IPS-11a (cell line): Measurements from ENCODE around the gene GINS2.
A peak's percentile ranks its signal among the peaks of the same experiment; 100 is the strongest.

Experiments
- H3K4me3 ChIP-seq: one replicate; pipeline ENCODE4 v1.5.1; 2013; ENCODE audit warnings: low read depth, low read length, control low read depth

The GINS2 gene

DNA sequence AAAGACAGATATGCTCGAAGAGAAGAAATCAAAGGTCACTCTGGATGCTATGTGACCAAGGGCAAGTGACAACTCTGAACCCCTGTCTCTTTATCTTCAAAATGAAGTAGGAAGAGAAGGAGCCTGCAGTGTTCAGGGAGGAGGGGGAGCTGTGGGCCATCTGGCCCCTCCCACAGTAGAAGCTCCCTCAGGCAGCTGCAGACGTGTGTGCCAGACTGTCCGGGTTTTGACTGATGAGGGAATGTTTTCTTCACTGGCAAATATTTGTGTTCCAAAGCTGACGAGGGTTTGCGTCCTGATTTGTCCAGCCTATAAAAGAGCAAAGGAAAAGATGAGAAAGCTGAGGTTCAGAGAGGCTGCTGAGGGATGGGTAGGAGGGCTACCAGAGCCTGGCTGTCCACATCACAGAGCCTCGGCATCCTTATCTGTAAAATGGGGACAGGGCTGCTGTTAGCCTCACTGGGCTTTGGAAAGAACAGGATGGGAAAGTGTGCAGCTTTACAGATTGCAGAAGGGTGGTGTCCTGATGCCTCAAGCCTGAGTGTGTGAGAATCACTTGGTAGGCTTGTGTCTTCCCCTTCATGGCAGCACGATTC, 1.8 kb upstream of the GINS2 start:
- no peak overlapping the region for H3K4me3 ChIP-seq

DNA sequence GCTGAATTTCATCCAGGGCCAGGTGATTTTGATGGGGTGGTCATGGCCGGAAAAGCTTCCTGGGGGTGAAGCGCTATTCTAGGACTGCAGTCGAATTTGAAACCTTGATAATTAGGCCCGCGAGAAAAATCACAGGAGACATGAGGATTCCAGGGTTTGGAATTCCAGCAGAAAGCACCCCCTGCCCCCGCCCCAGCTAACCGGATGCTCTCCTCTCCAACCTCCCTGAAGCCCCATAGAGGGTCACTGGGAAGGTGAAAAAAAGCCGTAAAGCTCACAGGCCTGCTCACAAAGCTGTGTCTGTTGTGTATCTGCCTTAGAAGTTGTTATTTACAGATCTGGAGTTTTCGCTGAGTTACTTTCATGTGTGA, 1.2 kb upstream of the GINS2 start:
- no peak overlapping the region for H3K4me3 ChIP-seq

DNA sequence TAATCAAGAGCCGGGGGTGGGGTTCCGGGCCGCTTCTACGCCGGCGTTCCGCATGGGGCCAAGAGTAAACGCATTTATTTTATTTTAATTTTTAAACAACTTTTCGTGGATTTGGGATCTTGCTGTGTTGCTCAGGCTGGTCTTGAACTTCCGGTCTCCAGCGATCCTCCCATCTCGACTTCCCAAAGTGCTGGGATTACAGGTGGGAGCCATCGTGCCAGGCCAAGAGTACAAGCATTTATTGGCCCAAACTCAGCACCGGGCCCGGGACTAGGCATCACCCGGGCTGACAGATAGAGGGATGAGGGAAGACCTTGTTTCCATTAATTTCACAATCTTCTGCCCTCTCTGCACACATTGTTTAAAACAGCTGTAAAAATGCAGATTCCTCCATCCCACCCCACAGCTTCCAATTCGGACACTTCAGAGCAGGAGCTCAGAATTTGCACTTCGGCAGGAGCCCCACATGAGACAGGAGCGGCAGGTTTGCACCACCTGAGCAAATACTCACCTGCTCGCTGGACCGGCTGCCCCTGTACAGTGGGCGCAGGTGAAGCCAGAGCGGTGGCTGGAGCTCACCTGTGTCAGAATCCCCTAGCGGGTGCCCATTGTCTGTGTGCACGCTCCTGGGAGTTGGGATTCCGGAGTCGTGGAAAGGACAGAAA, 663 bp upstream of the GINS2 start:
- H3K4me3 ChIP-seq = peak overlapping the region; percentile 6

DNA sequence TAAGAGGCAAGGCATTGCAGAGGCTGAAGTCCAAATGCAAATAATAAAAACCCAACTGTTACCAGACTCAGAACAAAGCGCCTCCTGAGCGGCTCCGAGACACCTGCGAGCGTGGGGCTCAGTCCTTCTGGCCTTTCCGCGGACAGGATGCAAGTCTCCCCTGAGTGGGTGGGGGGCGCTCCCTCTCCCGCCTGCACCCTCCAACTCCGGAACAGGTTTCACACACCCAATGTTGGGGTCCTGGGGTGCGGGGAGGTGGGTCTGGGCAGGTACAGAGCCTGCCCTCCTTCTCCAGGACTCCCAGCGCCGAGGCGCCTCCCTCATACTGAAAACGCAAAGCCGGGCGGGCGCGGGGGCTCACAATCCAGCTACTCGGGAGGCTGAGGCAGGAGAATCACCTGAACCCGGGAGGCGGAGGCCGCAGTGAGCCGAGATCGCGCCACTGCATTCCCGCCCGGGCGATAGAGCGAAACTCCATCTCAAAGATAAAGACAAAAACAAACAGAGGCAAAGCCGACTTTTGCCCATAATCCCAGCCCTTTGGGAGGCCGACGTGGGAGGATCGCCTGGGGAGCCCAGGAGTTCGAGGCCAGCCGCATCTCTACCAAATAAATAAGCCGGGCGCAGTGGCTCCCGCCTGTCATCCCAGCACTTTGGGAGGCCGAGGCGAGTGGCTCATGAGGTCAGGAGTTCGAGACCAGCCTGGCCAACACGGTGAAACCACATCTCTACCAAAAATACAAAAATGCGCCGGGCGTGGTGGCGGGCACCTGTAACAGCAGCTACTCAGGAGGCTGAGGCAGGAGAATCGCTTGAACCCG, 893 bp downstream of the GINS2 start:
- H3K4me3 ChIP-seq = peak overlapping the region; percentile 50

DNA sequence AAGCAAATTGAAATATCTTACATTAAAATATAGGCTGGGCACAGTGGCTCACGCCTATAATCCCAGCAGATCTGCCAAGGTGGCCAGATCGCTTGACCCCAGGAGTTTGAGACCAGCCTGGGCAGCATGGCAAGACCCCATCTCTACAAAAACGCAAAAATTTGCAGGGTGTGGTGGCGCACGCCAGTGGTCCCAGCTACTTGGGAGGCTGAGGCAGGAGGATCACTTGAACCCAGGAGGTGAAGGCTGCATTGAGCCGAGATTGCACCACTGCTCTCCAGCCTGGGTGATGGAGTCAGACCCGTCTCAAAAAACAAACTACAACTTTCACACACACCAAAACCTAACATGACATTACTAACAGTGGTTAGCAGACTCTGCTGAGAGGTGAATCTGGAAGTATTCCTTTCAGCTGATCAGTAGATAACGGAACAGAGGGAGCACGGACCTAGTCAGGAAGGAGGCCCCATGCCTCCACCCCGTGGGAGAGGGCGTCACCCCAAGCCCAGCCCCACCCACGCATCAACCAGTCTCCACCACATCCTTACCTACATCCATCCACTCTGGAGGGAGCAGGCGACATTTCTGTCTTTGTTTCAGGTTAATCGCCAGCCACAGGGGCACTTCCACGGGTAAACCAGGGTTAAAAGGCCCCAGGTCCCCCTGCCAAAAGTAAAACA, 1.7 kb downstream of the GINS2 start:
- H3K4me3 ChIP-seq = no peak overlapping the region

DNA sequence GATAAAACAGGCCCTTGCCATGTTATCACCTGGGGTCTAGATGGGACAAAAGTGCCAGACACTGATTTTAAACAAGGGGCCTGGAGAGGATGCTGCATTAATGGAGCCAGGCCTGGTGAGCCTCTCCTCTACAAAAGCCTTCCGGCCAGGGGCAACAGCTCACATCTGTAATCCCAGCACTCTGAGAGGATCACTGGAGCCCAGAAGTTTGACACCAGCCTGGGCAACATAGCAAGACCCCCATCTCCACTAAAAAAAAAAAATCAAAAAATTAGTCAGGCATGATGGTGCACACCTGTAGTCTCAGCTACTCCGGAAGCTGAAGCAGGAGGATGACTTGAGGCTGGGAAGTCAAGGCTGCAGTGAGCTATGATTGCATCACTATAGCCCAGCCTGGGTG, 3.5 kb downstream of the GINS2 start:
- no peak overlapping the region for H3K4me3 ChIP-seq

DNA sequence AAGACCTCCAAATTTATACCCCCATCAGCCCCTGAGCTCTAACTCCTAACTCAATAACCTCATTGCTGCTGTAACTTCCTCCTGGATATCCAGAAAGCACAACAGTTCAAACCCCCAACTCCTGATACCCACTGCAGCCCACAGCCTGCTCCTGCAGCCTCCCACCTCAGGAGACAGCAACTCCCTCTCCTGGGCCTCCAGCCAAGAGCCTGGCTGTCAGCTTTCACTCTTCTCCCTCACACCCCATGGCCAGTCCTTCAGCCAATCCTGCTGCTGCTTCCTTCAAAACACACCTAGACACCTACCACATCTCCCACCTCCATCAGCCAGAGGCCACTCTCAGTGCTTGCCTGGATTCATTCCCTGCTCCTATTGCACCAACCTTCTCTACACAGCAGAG, 5.4 kb downstream of the GINS2 start:
- no peak overlapping the region for H3K4me3 ChIP-seq

DNA sequence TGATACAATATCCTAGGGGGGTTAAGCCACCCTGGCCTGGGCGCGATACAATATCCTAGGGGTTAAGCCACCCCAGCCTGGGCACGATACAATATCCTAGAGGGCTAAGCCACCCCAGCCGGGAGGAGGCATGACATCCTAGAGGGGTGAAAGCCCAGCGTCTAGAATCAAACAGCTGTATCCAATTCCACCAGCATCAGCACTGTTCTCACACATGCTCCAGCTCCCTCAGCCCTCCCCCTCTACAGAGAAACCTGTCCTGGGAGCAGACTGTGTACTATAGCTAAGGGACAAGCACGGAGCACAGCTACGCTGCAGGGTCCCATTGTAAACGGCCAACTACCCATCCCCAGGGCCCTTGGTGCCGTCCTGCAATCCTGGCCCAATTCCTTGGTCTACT, 6.2 kb downstream of the GINS2 start:
- no peak overlapping the region for H3K4me3 ChIP-seq

DNA sequence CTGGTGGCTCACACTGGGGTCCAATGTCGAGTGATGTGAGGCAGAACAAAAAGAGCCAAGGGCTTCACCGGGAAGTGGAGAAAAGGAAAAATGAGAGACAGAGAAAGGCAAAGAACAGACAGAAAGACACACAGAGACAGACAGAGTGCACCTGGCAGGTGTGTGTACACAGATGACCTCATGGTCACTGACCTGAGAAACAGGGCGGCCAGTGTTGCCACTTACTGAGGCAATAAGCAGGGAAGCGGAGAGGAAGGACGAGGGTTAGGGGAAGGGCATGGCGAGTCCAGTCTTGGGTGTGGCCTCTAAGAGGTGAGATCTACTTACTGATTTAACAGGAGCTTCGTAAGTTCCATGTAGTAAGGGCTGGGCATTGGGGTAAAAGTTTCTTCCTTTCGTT, 7.5 kb downstream of the GINS2 start:
- no peak overlapping the region for H3K4me3 ChIP-seq

DNA sequence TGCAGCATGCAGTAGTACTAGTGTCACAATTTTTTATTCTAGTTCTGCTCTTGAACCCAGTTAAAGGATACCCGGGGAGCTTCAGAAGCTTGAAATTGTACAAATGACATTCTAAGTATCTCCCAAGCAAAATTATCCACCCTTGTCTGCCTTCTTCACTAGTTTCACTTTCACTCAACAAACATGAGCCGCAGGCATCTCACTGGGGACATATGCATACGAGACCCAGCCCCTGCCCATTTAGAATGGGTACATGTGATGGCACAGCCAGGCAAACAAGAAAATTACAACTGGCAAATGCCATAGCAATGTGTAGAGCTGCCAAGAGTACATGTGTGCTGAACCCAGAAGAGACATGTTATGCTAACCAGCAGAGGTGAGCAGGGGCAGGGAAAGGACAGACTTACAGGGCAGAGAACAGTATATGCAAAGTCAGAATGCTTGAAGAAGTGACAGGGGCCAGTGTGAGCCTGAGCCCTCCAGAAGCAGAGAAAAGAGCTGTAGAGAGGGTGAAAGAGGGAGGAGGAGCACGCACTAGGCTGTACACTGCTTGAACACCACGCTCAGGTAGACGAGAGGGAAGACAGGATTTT, 8.3 kb downstream of the GINS2 start:
- H3K4me3 ChIP-seq = no peak overlapping the region

DNA sequence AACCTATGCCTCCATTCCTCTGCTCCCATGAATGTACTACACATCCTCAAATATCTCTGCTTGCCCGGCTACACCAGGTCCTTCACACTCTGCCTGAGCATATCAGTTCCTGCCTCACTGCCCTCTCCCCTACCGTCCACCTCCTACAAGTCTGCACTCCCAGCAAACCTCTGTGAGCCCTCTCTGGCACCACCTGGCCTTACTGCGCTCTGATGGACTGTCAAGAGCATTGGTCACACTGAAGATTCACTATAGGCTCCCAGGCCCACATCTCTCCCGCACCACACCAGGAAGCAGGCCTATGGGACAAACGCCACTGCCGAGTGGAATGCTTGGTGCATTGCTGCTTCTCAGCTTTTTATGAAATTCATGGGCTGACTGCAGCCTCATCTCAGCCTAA, 8.9 kb downstream of the GINS2 start:
- no peak overlapping the region for H3K4me3 ChIP-seq

DNA sequence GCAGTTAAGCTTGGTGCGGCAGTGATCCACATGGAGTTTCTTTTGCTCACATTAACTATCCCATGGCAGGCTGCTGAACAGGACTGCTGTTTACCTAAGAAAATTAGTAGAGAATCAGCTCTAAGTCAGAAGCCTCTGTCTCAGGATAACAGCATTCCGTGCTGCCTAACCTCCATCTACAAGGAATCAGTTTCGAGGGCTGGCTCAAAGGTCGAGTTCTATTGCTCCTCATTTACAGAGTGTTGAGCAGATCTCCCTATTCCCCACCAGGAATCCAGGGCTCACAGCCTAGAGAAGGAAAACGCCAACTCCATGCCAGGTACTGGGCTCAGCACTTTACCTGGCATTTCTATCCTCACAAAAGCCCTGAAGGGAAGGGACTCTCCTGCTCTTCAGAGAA, 9.9 kb downstream of the GINS2 start:
- no peak overlapping the region for H3K4me3 ChIP-seq

DNA sequence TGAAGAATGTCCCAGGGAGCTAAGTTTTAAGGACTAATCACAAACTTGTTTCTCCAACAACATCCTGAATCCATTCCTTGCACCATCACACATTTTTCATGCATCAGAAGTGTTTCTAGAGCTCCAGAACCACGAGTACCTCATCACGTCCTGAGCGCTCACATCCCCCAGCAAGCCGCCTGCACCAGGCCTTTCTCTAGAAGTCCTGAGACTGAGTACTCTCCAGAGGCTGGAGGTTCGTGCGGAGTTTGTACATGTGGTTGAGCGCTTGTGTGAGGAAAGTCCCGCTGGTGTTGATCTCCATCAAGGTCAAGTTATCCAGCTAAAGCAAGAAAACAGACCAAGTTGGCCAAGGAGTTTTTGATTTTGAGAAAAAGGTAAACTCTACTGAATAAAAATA, 10.7 kb downstream of the GINS2 start:
- no peak overlapping the region for H3K4me3 ChIP-seq

DNA sequence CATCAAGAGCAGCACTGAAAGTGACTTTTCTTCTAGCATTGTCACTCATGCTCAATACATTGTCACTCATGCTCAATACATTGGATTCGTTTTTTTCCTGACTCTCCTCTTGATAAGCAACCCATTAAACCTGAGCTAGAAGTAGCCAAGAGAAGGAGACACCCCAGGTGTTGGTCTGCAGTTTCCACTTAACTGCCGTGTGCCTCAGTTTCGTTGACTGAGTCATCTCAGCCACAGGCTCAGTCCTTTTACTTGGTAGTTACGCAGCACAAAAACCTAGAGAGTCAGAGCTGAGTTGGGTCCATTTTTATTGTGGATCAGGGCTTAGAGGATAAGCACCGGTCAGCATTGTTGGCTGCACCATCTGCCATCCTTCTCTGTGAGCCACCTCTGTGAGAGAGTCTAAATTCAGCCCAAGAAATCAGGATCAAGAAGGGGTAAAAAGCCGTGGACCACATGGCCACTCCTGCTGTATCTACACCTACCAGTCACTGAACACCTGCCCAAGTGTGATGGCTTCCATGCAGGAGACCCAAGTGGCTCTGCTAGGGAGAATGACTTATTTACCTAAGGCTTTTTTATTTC, 11.3 kb downstream of the GINS2 start:
- no peak overlapping the region for H3K4me3 ChIP-seq

DNA sequence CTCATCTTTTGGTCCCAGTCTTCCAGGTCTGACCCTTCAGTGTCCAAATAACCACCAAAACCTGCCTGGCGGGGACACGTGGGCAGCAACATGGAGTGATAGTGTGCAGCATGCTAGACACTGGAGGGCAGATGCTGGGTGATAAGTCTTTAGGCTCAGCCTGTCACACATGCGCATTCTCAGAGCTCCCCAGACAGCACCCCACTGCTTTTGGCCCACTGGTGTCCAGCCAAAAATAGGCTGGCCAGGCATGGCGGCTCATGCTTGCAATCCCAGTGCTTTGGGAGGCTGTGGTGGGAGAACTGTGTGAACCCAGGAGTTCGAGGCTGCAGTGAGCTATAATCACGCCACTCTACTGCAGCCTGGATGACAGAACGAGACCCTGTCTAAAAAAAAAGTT, 12.3 kb downstream of the GINS2 start:
- H3K4me3 ChIP-seq = no peak overlapping the region

DNA sequence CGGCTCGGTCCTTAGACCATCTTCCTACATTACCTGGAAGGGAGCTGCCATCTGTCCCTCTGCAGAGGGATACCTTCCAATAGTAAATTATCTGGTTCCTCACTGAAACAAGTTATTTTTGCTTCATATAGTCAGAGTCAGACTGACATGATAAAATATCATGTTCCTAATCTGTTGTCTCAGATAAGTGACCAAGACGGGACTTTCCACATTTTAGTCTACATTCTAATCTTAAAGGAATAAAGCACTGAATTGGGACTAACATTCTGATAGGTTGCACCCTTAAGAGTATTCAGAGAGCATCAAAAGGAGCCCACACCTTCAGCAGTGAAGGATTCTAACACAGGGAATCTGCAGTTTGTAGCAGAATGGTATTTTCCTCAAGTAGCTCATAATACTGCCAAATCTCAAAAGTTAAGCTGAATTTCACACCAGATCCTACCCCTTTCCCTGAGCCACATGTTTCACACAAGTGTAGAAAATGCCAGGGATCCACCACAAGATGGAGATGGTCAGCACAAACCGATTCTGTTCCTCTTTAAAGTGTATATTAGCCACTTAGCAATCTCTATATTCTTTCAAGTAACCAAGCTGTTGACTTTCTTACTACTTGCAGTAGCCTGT, 13.4 kb downstream of the GINS2 start:
- H3K4me3 ChIP-seq = no peak overlapping the region

DNA sequence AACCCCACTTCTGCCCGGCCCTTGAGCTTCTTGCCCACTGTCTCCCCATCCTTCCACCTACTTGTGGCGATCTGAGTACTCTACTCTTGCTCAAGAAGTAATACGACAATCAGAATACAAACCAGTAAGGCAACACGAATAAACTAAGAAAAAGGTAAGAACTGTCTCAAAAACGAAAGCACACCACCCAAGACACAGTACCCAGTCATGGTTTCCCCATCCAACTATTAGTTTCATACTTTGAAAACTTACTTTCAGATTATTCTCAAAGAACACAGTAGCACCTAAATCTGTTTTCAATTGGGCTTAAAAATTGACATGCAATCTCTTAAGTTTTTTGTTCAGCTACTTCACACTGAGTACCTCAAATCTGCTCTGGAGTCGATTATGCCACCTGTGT, 13.9 kb downstream of the GINS2 start:
- no peak overlapping the region for H3K4me3 ChIP-seq

DNA sequence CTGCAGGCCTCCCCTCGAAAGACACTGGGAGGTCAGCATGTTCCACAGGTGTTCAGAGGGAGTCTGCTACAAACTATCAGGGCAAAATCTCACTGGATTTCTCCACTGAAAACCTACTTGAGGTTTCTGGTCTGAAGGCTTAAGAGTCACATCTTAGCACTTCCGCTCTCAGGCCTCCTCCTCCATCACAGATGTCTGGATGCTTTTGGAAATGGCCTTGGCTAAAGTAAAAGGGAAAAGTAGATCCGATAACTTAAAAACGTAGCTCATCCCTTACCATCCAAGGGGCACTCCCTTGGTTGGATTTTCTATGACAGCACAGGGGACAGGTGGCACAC, 14.4 kb downstream of the GINS2 start:
- no peak overlapping the region for H3K4me3 ChIP-seq

DNA sequence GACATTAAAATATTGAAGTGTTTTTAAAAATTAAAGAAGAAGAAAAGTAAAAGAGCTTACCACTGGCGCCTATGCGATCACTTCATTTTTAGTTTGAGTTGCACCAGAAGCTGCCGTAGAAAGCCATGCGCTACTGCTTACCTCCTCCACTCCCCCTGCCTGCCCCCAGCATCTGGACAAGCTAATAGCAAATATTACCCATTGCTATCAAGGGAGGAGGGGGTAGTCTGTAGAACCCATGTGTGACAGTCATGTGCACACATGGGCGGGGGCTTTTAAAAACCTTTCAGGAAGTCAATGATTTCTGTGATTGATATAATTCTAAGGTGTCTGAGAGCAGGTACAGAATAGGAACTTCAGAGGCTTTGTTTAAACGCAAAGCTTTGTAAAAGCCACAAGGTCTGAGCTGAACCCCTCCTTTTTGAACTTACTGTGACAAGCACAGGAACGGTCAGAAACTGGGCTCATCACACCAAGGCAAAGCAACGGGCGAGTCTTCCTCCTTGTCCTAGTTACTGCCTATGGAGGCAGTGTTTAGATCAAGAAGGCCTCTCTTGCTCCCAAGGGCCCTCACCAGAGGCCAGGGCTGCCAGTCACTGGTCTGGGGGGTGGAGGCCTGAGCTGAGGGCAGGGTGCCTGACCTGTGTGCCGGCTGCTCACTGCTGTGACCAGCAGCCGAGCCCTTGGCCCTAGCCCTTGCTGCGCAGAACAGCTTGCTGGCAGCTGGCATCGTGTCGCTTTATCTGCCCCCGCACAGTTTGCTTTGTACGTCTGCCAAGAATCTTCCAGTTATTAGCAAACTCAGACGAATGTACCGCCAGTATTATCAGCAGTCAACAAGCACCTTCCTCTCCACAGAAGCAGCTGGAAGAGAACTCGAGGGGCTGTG, 15.0 kb downstream of the GINS2 start:
- no peak overlapping the region for H3K4me3 ChIP-seq

DNA sequence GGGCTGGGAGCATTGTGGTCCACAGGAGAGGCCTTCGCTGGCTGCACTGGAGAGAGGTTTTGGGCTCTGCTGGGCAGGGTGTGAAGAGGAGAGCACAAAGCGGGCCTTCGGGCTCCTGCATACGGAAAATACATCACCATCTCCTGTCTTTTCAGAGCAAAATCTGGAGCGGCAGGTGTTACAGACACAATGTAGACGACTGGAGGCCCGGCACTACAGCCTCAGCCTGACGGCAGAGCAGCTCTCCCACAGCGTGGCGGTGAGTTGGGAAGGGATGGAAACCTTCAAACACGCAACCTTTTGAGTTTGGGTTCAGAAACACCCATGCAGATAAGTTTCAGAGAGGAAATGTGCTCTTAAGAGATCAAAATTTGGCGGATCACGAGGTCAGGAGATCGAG, 17.9 kb downstream of the GINS2 start:
- H3K4me3 ChIP-seq = no peak overlapping the region
